ENCODE measurements around the gene PDIA5.

Gene PDIA5

GRCh38 chr3:123088387-123088786, 21.6 kb downstream of the PDIA5 start:
- H3K27ac ChIP-seq: no peak overlapping the region
- DNase-seq (ENCODE audit: low read depth, low spot score): no peak

GRCh38 chr3:123089611-123090331, 22.9 kb downstream of the PDIA5 start:
- no peak overlapping the region for H3K27ac ChIP-seq
- no peak for DNase-seq (ENCODE audit: low read depth, low spot score)

- no peak for DNase-seq (ENCODE audit: low read depth, low spot score)
- no peak overlapping the region for H3K27ac ChIP-seq
These were observed 24.1 kb downstream of the PDIA5 start for GRCh38 chr3:123090728-123091531.

GRCh38 chr3:123092243-123092642, 25.4 kb downstream of the PDIA5 start:
- no peak for DNase-seq (ENCODE audit: low read depth, low spot score)
- no peak overlapping the region for H3K27ac ChIP-seq

- DNase-seq (ENCODE audit: low read depth, low spot score): no peak
- no peak overlapping the region for H3K27ac ChIP-seq
These were observed 26.9 kb downstream of the PDIA5 start for GRCh38 chr3:123093696-123094095.

GRCh38 chr3:123094516-123095313, 27.9 kb downstream of the PDIA5 start:
- no peak overlapping the region for H3K27ac ChIP-seq

GRCh38 chr3:123096126-123096525, 29.3 kb downstream of the PDIA5 start:
- no peak overlapping the region for H3K27ac ChIP-seq
- DNase-seq (ENCODE audit: low read depth, low spot score): no peak

More at GRCh38 chr3:123094516-123095313, 27.9 kb downstream of the PDIA5 start:
- DNase-seq (ENCODE audit: low read depth, low spot score): no peak

GRCh38 chr3:123096731-123097130, 29.9 kb downstream of the PDIA5 start:
- DNase-seq (ENCODE audit: low read depth, low spot score): no peak
- H3K27ac ChIP-seq: no peak overlapping the region

- DNase-seq (ENCODE audit: low read depth, low spot score): no peak
These were observed 31.9 kb downstream of the PDIA5 start for GRCh38 chr3:123098426-123099330.

GRCh38 chr3:123099331-123100192, 32.7 kb downstream of the PDIA5 start:
- no peak overlapping the region for H3K27ac ChIP-seq
- no peak for DNase-seq (ENCODE audit: low read depth, low spot score)

More at GRCh38 chr3:123098426-123099330, 31.9 kb downstream of the PDIA5 start:
- no peak overlapping the region for H3K27ac ChIP-seq

GRCh38 chr3:123100193-123100776, 33.5 kb downstream of the PDIA5 start:
- H3K27ac ChIP-seq: no peak overlapping the region
- DNase-seq (ENCODE audit: low read depth, low spot score): no peak

- H3K27ac ChIP-seq: no peak overlapping the region
- DNase-seq (ENCODE audit: low read depth, low spot score): no peak
These were observed 35.4 kb downstream of the PDIA5 start for GRCh38 chr3:123102249-123102648.

- DNase-seq (ENCODE audit: low read depth, low spot score): no peak
- no peak overlapping the region for H3K27ac ChIP-seq
These were observed 36.0 kb downstream of the PDIA5 start for GRCh38 chr3:123102826-123103225.

GRCh38 chr3:123104550-123104949, 37.7 kb downstream of the PDIA5 start:
- DNase-seq (ENCODE audit: low read depth, low spot score): no peak
- H3K27ac ChIP-seq: no peak overlapping the region

GRCh38 chr3:123105201-123106189, 38.7 kb downstream of the PDIA5 start:
- DNase-seq (ENCODE audit: low read depth, low spot score): no peak
- no peak overlapping the region for H3K27ac ChIP-seq

GRCh38 chr3:123110282-123110975, 43.6 kb downstream of the PDIA5 start:
- H3K27ac ChIP-seq: no peak overlapping the region
- DNase-seq (ENCODE audit: low read depth, low spot score): no peak

Measured in epithelial cell of prostate (primary cell).